Keratinocyte (primary cell): ENCODE measurements around the gene RNF130.
"Not testable (repeated sequence)": the region's sequence is repeated elsewhere in the genome, so short reads cannot be mapped to it uniquely, and the experiment has no call there.

Experiments used
- CTCF ChIP-seq, 3 experiments: IDR thresholded peaks in 1 of 3; conservative IDR thresholded peaks in 1 of 3; optimal IDR thresholded peaks in 1 of 3; 2 replicates in 2 of 3; 3 replicates in 1 of 3; pipeline versions ENCODE3 to v1.5.1; 2011; ENCODE audit warnings: low read length in 3 of 3, mild to moderate bottlenecking in 3 of 3, moderate library complexity in 2 of 3, control low read depth in 1 of 3, inconsistent platforms in 1 of 3; ENCODE audit not compliant: insufficient read depth in 2 of 3; ENCODE audit errors: extremely low read depth in 1 of 3
- EZH2 ChIP-seq: IDR thresholded peaks from one replicate; pipeline ENCODE4 v1.6.1; 2012; ENCODE audit warnings: inconsistent platforms, mild to moderate bottlenecking, low read length, moderate library complexity

- not testable (repeated sequence) for TF ChIP-seq CTCF (optimal IDR thresholded peaks at IDR 0.05 in 1 of 3, IDR thresholded peaks at IDR 0.05 in 1 of 3, conservative IDR thresholded peaks at IDR 0.05 in 1 of 3; ENCODE audit: extremely low read depth in 1 of 3, insufficient read depth in 2 of 3, low read length in 3 of 3); EZH2
Measured at GRCh38 chr5:179992855-179993254, 78.7 kb downstream of the RNF130 start.
